Body of pancreas (tissue), 4 donors: ENCODE results near the gene SNX11. TPM values are rescaled to one million over a fixed set of nuclear protein-coding genes. Genes with fewer than 3 reads are reported as not detected.

ENCODE experiments used
- ATAC-seq: fragments of 150-250 bp; one replicate; pipeline ENCODE4 v1.9.1; 2016
- DNase-seq, 4 donors: peaks; one replicate each; pipeline ENCODE4 v3.0.0-alpha.2; 2019
- H3K27ac ChIP-seq, 4 donors: fragments of 200-600 bp; sonication (generic); 1 replicate in 3 of 4; 2 replicates in 1 of 4; pipeline versions ENCODE4 v1.5.1 to v1.6.1; 2016 to 2019; ENCODE audit warnings: mild to moderate bottlenecking in 1 of 4, mixed read lengths in 1 of 4, moderate library complexity in 1 of 4
- H3K27me3 ChIP-seq, 2 donors: fragments of 200-600 bp; sonication (generic); one replicate each; pipeline ENCODE4 v1.6.0; 2016; ENCODE audit warnings: mild to moderate bottlenecking in 1 of 2
- H3K36me3 ChIP-seq, 2 donors: fragments of 200-600 bp; sonication (generic); replicated peaks in 1 of 2; 2 replicates each; pipeline ENCODE4 v1.5.1; 2016; ENCODE audit warnings: low read depth in 2 of 2; ENCODE audit not compliant: insufficient read depth in 1 of 2
- H3K4me1 ChIP-seq: fragments of 200-600 bp; sonication (generic); one replicate; pipeline ENCODE4 v1.6.0; 2016
- H3K4me3 ChIP-seq, 2 donors: fragments of 200-600 bp; sonication (generic); 1 replicate in 1 of 2; 2 replicates in 1 of 2; pipeline ENCODE4 v1.5.1; 2016 to 2019
- H3K9me3 ChIP-seq, 3 donors: fragments of 200-600 bp; sonication (generic); 1 replicate in 2 of 3; 2 replicates in 1 of 3; pipeline ENCODE4 v1.5.1; 2016
- POLR2A ChIP-seq, 3 donors: fragments of 450-650 bp; IDR thresholded peaks; one replicate each; pipeline ENCODE4 v1.6.1; 2016; ENCODE audit warnings: antibody characterized with exemption in 3 of 3, mild to moderate bottlenecking in 2 of 3
- WGBS, 2 donors: methylation state at CpG; one replicate each; pipeline ENCODE4 v1.1.5; 2017; 5-methylcytosine and 5-hydroxymethylcytosine counted together
- intact Hi-C: fragments of 100-400 bp; cut with DNase I; formaldehyde crosslinking; loops from one replicate; pipeline ENCODE4 v1.15.1; 2023
- total RNA-seq, 2 donors: library from RNA; depleted of rRNA; stranded (reverse); fragments of >200 nt; gene quantifications; one replicate each; pipeline ENCODE4 v1.1.0, GENCODE V29; 2016
- TF ChIP-seq, protein P1 (sequence below), 7 experiments: fragments of 450-650 bp in 4 of 7; fragments of 200-600 bp in 3 of 7; sonication (generic) in 3 of 7; IDR thresholded peaks; one replicate each; pipeline ENCODE4 v1.5.1; 2016 to 2019; ENCODE audit warnings: antibody characterized with exemption in 7 of 7

Gene SNX11
- total RNA-seq, 2 donors from 2014 or later, result 5.4 to 10.9 TPM

DNA sequence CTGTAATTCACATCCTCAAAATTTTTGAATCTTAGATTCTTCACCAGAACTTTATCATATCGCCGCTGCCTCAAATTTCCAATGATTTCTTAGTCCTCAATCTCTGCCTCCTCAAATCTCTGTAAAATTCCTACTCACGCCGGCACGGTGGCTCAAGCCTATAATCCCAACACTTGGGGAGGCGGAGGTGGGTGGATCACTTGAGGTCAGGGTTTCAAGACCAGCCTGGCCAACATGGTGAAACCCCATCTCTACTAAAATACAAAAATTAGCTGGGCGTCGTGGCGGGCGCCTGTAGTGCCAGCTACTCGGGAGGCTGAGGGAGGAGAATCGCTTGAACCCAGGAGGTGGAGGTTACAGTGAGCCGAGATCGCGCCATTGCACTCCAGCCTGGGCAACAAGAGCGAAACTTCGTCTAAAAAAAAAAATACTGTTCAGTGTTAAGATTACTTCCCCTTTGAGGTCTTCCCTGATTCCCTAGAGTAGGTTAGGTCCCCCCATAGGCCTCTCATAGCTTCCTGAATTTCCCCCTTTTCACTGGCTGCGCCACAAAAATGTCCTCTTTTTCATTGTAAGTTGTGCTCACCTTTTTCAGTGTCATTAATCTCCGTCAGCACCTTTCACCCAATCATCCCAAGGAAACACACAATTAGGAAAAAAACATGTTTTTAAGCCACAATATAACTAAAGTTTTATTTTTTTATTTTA is 5.4 kb upstream of the SNX11 start:
- TF ChIP-seq POLR2A (IDR thresholded peaks at IDR 0.05), result no peak
- TF ChIP-seq, protein P1, sequence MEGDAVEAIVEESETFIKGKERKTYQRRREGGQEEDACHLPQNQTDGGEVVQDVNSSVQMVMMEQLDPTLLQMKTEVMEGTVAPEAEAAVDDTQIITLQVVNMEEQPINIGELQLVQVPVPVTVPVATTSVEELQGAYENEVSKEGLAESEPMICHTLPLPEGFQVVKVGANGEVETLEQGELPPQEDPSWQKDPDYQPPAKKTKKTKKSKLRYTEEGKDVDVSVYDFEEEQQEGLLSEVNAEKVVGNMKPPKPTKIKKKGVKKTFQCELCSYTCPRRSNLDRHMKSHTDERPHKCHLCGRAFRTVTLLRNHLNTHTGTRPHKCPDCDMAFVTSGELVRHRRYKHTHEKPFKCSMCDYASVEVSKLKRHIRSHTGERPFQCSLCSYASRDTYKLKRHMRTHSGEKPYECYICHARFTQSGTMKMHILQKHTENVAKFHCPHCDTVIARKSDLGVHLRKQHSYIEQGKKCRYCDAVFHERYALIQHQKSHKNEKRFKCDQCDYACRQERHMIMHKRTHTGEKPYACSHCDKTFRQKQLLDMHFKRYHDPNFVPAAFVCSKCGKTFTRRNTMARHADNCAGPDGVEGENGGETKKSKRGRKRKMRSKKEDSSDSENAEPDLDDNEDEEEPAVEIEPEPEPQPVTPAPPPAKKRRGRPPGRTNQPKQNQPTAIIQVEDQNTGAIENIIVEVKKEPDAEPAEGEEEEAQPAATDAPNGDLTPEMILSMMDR (IDR thresholded peaks at IDR 0.05), result no peak
- peak overlapping the region in 1 of 4 donors; percentile 92 for H3K27ac ChIP-seq
- intact Hi-C loops, result no loop called here
- no peaks in the 10 kb centered on the region for H3K27me3 ChIP-seq
- no peaks in the 10 kb centered on the region for H3K36me3 ChIP-seq
- H3K4me1 ChIP-seq, result peaks cover 16% of the 10 kb centered on the region
- H3K4me3 ChIP-seq, result no peak overlapping the region
- H3K9me3 ChIP-seq, result no peaks in the 10 kb centered on the region
- no peak for DNase-seq
- WGBS, 2 donors, result 81 to 91% methylated on average over 19 of the region's 19 CpGs
- no peak for ATAC-seq

DNA sequence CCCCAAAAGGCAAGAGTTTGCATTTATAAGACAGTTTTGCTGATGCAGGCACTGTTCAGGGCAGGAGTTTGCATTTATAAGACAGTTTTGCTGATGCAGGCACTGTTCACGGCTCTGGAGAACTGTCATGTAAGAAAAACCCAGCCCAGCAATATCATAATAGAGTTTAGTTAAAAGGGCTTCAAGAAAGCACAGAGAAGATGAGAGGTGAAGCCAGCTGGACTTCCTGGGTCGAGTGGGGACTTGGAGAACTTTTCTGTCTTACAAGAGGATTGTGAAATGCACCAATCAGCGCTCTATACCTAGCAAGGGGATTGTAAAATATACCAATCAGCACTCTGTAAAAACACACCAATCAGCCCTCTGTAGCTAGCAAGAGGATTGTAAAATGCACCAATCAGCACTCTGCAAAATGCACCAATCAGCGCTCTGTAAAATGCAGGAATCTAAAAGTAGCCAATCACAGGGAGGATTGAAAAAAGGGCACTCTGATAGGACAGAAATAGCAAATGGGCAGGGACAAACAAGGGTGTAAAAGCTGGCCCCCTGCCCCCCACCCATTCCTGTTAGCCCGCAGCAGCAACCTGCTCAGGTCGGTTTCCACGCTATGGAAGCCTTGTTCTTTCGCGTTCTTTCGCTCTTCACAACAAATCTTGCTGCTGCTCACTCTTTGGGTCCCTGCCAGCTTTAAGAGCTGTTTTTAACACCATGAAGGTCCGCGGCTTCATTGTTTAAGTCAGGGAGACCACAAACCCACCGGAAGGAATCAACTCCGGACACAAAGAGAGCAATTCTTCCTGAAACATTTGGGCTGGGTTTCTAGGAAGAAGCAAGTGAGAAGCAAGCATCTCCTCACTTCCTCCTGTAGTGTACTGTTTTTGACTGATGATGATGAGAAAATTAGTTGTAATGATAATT is 4.5 kb upstream of the SNX11 start:
- peaks cover 12% of the 10 kb centered on the region for H3K4me1 ChIP-seq
- H3K36me3 ChIP-seq, result no peaks in the 10 kb centered on the region
- TF ChIP-seq POLR2A (IDR thresholded peaks at IDR 0.05), result no peak
- TF ChIP-seq, protein P1 (IDR thresholded peaks at IDR 0.05), result no peak
- H3K27ac ChIP-seq, result peak overlapping the region in 1 of 4 donors; percentile 41
- H3K4me3 ChIP-seq, result no peak overlapping the region
- WGBS, 2 donors, result 67 to 79% methylated on average over 14 of the region's 14 CpGs
- no peak for ATAC-seq
- DNase-seq, result peak in 1 of 4 donors; percentile 19
- no peaks in the 10 kb centered on the region for H3K9me3 ChIP-seq
- intact Hi-C loops, result no loop called here
- no peaks in the 10 kb centered on the region for H3K27me3 ChIP-seq

DNA sequence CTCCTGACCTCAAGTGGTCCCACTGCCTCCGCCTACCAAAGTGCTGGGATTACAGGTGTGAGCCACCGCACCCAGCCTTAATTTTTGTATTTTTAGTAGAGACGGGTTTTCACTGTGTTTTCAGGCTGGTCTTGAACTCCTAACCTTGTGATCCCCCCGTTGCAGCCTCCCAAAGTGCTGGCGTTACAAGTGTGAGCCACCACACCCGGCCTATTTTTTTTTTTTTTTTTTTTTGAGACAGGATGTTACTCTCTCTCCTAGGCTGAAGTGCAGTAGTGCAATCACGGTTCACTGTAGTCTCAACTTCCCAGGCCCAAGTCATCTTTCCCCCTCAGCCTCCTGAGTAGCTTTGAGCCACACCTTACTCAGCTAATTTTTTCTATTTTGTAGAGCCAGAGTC is 3.1 kb upstream of the SNX11 start:
- H3K27ac ChIP-seq, result no peak overlapping the region
- ATAC-seq, result no peak
- H3K4me1 ChIP-seq, result peaks cover 24% of the 10 kb centered on the region
- DNase-seq, result no peak
- H3K27me3 ChIP-seq, result no peaks in the 10 kb centered on the region
- H3K9me3 ChIP-seq, result no peaks in the 10 kb centered on the region
- H3K36me3 ChIP-seq, result no peaks in the 10 kb centered on the region
- no peak overlapping the region for H3K4me3 ChIP-seq
- TF ChIP-seq, protein P1 (IDR thresholded peaks at IDR 0.05), result no peak
- TF ChIP-seq POLR2A (IDR thresholded peaks at IDR 0.05), result no peak
- WGBS, 2 donors, result 87 to 90% methylated on average over 7 of the region's 7 CpGs
- intact Hi-C loops, result no loop called here

DNA sequence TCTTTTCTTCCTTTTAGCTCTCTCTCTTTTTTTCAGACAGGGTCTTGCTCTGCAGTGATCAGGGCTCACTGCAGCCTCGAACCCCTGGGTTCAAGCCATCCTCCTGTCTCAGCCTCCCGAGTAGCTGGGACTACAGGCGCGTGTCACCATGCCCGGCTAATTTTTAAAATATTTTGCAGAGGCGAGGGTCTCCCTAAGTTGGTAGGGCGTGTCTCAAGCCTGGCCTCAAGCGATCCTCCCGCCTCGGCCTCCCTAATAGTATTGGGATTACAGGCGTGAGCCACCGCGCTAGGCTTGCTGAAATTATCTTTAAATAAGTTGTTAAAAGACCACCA is 797 bp upstream of the SNX11 start:
- Histone ChIP-seq H3K27me3 (no peaks in the 10 kb centered on the region), H3K36me3 (no peaks in the 10 kb centered on the region), H3K27ac (peak overlapping the region; percentile 95 to 98 (median 96)), H3K9me3 (no peaks in the 10 kb centered on the region), H3K4me3 (peak overlapping the region; percentile 62 to 69), H3K4me1 (peaks cover 21% of the 10 kb centered on the region)
- intact Hi-C loops, result no loop called here
- DNase-seq (no peak), ATAC-seq (no peak)
- TF ChIP-seq, protein P1 (IDR thresholded peaks at IDR 0.05), result no peak
- no peak for TF ChIP-seq POLR2A (IDR thresholded peaks at IDR 0.05)
- WGBS, 2 donors, result 37 to 41% methylated on average over 13 of the region's 13 CpGs
